Dermis lymphatic vessel endothelial cell (primary cell): Measurements from ENCODE around the gene AMOT. TPM values are rescaled to one million over a fixed set of nuclear protein-coding genes. Genes with fewer than 3 reads are reported as not detected.

Source experiments
- total RNA-seq: library from RNA; depleted of rRNA; stranded (reverse); fragments of >200 nt; gene quantifications from 2 replicates; pipeline ENCODE4 v1.2.1, GENCODE V29; 2014

AMOT gene
- total RNA-seq, result 6.9 and 9.7 TPM in 2 replicates

DNA sequence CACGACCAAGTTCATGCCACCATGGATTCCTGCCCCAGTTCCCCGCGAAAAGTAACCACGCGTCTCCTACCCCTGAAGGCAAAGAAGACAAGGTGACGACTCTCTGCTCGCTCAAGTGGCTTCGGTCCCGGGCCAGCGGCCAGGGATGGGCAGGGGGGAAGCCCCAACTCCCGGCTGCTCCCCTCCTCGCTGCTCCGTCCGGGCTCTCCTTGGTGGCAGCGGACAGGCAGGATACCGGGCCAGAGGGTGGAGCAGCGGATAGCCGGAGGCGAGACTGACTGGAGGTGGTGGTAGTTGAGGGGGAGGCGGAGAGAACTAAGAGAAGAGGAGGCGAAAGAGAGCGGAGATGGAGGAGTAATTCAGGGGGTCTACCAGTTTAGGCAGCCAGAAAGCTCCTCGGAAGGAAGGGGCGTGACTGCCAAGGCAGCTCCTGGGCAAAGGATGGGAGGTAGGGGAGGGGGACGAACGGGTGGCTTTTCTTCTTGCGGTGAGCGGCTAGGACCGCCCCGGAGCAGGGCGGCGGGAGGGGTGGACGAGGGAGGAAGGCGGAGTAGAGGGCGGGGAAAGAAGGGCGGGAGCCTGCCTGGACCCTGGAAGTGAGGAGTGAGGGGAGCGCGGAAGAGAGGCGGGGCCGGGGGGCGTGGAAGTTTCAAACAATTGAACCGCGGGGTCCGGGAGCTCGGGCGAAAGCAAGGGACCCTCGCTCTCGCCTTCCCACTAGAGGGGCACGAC lies at the start of gene AMOT:
TSS of gene AMOT (minus strand) at position 450 of the 732 bp plus-strand sequence. CDS start 17,705 bp downstream, outside the sequence.

Other genes starting within 250 kb of the AMOT start
- gene LHFPL1, start 160.9 kb downstream of the AMOT start, total RNA-seq, result 0.17 and 0.22 TPM in 2 replicates